Prostate gland (tissue), 2 donors: ENCODE measurements around the gene FHIT. TPM values are rescaled to one million over a fixed set of nuclear protein-coding genes. Genes with fewer than 3 reads are reported as not detected.

Experiments used
- DNase-seq: peaks from one replicate; pipeline ENCODE4 v3.0.0-alpha.2; 2019; ENCODE audit warnings: low spot score
- H3K27ac ChIP-seq, 2 donors: fragments of 200-600 bp; sonication (generic); 2 replicates each; pipeline ENCODE4 v1.5.1; 2017 to 2019
- H3K27me3 ChIP-seq: fragments of 200-600 bp; sonication (generic); replicated peaks from 2 replicates; pipeline ENCODE4 v1.5.1; 2019; ENCODE audit not compliant: insufficient read depth
- H3K36me3 ChIP-seq, 2 donors: fragments of 200-600 bp; sonication (generic); 1 replicate in 1 of 2; 2 replicates in 1 of 2; pipeline versions ENCODE4 v1.5.1 to v1.8.1; 2017 to 2019
- H3K4me1 ChIP-seq: fragments of 200-600 bp; sonication (generic); replicated peaks from 2 replicates; pipeline ENCODE4 v1.5.1; 2019
- H3K4me3 ChIP-seq, 2 donors: fragments of 200-600 bp; sonication (generic); 2 replicates each; pipeline ENCODE4 v1.5.1; 2017 to 2019
- H3K9me3 ChIP-seq: fragments of 200-600 bp; sonication (generic); 2 replicates; pipeline ENCODE4 v1.5.1; 2017
- POLR2A ChIP-seq: fragments of 450-650 bp; IDR thresholded peaks from one replicate; pipeline ENCODE4 v1.6.1; 2016; ENCODE audit warnings: antibody characterized with exemption, mild to moderate bottlenecking
- POLR2AphosphoS5 ChIP-seq: sonication (generic); formaldehyde crosslinking; IDR thresholded peaks from one replicate; pipeline ENCODE4 v1.6.1; 2017; ENCODE audit warnings: antibody characterized with exemption
- WGBS: methylation state at CpG from one replicate; pipeline ENCODE4 v1.1.5; 2018; 5-methylcytosine and 5-hydroxymethylcytosine counted together
- intact Hi-C: fragments of 100-400 bp; cut with DNase I; formaldehyde crosslinking; loops from one replicate; pipeline ENCODE4 v1.14.2; 2022
- total RNA-seq, 2 donors: library from RNA; depleted of rRNA; stranded (reverse); fragments of >200 nt; gene quantifications; one replicate each; pipeline ENCODE4 v1.1.0, GENCODE V29; 2016
- TF ChIP-seq, protein P1 (sequence below), 4 experiments: fragments of 200-600 bp in 2 of 4; fragments of 450-650 bp in 2 of 4; sonication (generic) in 2 of 4; IDR thresholded peaks; 1 replicate in 3 of 4; 2 replicates in 1 of 4; pipeline ENCODE4 v1.5.1; 2016 to 2019; ENCODE audit warnings: antibody characterized with exemption in 4 of 4, mild to moderate bottlenecking in 2 of 4, moderate library complexity in 2 of 4

Gene FHIT
- total RNA-seq, 2 donors from 2014 or later = 6.4 to 10.4 TPM

DNA sequence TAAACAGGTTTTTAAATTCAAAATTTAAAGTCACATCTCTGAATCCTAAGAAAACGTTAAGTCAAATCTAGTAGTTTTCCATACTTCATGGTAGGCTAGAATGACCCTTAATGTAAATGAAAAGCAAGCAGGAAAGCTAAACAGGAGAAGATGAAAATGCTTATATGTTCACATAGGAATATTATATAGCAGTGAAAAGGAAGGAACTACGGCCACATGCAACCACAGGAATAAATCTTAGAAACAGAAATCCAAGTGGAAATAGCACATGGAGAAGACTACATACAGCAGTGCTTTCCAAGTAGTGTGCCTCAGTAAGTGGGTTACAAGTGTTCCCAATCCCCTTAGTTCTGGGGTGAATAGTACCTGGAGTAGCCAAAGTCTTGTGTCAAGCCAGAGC lies 296.2 kb downstream of the FHIT start:
- Histone ChIP-seq H3K4me1 (no peaks in the 10 kb centered on the region), H3K27ac (no peak overlapping the region), H3K36me3 (no peaks in the 10 kb centered on the region), H3K27me3 (no peaks in the 10 kb centered on the region), H3K9me3 (no peaks in the 10 kb centered on the region), H3K4me3 (no peak overlapping the region)
- WGBS = 79% methylated on average over 2 of the region's 2 CpGs
- no peak for DNase-seq
- TF ChIP-seq POLR2A = no peak
- TF ChIP-seq, protein P1, sequence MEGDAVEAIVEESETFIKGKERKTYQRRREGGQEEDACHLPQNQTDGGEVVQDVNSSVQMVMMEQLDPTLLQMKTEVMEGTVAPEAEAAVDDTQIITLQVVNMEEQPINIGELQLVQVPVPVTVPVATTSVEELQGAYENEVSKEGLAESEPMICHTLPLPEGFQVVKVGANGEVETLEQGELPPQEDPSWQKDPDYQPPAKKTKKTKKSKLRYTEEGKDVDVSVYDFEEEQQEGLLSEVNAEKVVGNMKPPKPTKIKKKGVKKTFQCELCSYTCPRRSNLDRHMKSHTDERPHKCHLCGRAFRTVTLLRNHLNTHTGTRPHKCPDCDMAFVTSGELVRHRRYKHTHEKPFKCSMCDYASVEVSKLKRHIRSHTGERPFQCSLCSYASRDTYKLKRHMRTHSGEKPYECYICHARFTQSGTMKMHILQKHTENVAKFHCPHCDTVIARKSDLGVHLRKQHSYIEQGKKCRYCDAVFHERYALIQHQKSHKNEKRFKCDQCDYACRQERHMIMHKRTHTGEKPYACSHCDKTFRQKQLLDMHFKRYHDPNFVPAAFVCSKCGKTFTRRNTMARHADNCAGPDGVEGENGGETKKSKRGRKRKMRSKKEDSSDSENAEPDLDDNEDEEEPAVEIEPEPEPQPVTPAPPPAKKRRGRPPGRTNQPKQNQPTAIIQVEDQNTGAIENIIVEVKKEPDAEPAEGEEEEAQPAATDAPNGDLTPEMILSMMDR (IDR thresholded peaks at IDR 0.05) = no peak
- TF ChIP-seq POLR2AphosphoS5 = no peak
- intact Hi-C loops = no loop called here

DNA sequence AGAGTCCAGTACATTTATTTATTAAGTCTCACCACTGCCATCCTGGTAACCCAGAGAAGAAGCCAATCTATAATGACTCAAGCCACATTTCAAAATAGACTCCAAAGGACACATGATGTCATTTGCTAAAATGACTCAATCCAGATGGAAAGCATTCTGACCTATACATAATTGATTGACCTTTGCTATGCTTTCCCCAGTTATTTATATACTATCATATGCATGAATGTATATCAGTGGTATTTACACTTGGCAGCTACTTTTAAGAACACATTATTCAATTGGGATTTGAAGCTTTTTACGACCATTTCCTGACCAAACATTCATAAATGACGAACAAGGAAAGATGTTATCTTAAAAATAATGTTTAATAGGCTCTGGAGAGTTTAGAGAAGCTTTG lies 297.2 kb downstream of the FHIT start:
- H3K27me3 ChIP-seq = no peaks in the 10 kb centered on the region
- H3K9me3 ChIP-seq = no peaks in the 10 kb centered on the region
- intact Hi-C loops = no loop called here
- H3K27ac ChIP-seq = no peak overlapping the region
- H3K36me3 ChIP-seq = no peaks in the 10 kb centered on the region
- WGBS = 10% methylated on average over 2 of the region's 2 CpGs
- TF ChIP-seq POLR2A (no peak), POLR2AphosphoS5 (no peak)
- TF ChIP-seq, protein P1 (IDR thresholded peaks at IDR 0.05) = no peak
- no peak overlapping the region for H3K4me3 ChIP-seq
- no peaks in the 10 kb centered on the region for H3K4me1 ChIP-seq
- DNase-seq = no peak

DNA sequence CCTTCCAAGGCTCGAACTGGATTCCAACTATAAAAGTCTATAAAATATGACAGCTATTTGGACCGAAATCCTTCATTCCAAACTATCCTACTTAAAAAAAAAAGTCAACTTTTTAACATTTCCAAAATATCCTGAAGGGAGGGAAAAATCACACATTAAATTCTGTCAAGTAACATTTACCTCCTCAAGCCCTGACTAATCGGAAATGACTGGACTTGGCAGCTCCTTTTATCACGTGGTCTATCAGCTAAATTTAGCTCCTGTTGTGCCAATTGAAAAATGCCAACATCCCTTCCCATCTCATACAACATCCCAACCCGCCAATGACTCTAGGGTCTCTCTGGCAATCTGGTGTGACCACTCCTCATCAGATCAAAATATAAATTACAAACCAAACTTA lies 297.9 kb downstream of the FHIT start:
- 30% methylated on average over 5 of the region's 5 CpGs for WGBS
- no peak for TF ChIP-seq POLR2A
- DNase-seq = no peak
- Histone ChIP-seq H3K4me1 (no peaks in the 10 kb centered on the region), H3K9me3 (no peaks in the 10 kb centered on the region), H3K27ac (no peak overlapping the region), H3K36me3 (no peaks in the 10 kb centered on the region), H3K4me3 (no peak overlapping the region), H3K27me3 (no peaks in the 10 kb centered on the region)
- intact Hi-C loops = no loop called here

DNA sequence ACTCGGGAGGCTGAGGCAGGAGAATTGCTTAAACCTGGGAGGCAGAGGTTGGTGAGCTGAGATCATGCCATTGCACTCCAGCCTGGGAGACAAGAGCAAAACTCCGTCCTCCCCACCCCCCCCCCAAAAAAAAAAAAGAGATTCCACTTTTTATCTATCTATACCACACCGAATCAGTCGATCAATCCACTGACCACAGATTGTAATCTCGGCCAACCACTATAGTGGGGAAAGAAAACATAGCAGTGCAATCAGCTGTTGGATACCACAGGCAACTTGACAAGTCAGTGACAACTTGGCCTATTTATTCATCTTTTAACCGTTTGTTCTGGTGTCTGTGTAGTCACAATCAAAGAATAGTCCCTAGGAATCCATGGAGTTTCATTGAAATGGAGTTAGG lies 299.2 kb downstream of the FHIT start:
- no peaks in the 10 kb centered on the region for H3K36me3 ChIP-seq
- H3K9me3 ChIP-seq = no peaks in the 10 kb centered on the region
- TF ChIP-seq POLR2AphosphoS5 = no peak
- TF ChIP-seq POLR2A = no peak
- TF ChIP-seq, protein P1 (IDR thresholded peaks at IDR 0.05) = no peak
- intact Hi-C loops = no loop called here
- H3K27ac ChIP-seq = no peak overlapping the region
- H3K4me1 ChIP-seq = no peaks in the 10 kb centered on the region
- 67% methylated on average over 6 of the region's 6 CpGs for WGBS
- no peak overlapping the region for H3K4me3 ChIP-seq
- H3K27me3 ChIP-seq = no peaks in the 10 kb centered on the region
- DNase-seq = no peak

DNA sequence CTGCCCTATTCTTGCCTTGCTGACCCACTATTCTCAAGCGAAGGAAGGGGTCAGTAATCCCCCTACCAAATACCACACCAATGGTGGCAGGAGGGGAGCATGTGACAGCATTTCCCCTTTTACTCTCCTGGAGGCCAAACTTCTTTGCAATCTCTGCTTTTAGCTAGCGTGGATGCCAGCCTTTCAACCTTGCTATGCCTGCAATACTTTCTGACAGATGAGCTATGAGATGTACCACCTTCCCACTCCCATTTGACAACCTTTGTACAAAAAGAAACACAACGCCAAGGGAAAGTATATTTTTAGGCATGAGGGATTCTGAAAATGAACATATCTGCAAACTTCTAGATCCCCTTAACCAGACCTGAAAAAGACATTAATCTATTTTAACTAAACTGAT lies 302.1 kb downstream of the FHIT start:
- WGBS = 74% methylated on average over 3 of the region's 3 CpGs
- DNase-seq = no peak
- H3K4me3 ChIP-seq = no peak overlapping the region
- intact Hi-C loops = no loop called here
- no peaks in the 10 kb centered on the region for H3K36me3 ChIP-seq
- H3K9me3 ChIP-seq = no peaks in the 10 kb centered on the region
- TF ChIP-seq POLR2A (no peak), POLR2AphosphoS5 (no peak)
- TF ChIP-seq, protein P1 (IDR thresholded peaks at IDR 0.05) = no peak
- no peaks in the 10 kb centered on the region for H3K4me1 ChIP-seq
- H3K27ac ChIP-seq = no peak overlapping the region
- H3K27me3 ChIP-seq = no peaks in the 10 kb centered on the region
